Skin epidermis (tissue), 12 donors: Measurements from ENCODE around the gene TTLL11.
A peak's percentile ranks its signal among the peaks of the same experiment; 100 is the strongest.
"Not testable (repeated sequence)": the region's sequence is repeated elsewhere in the genome, so short reads cannot be mapped to it uniquely, and the experiment has no call there.

ENCODE experiments used
- H3K27ac ChIP-seq, 21 experiments: fragments of 200-600 bp; sonication (generic) in 11 of 21; one replicate each; pipeline ENCODE4 v1.5.0; 2020; ENCODE audit warnings: mild to moderate bottlenecking in 3 of 21, inconsistent platforms in 2 of 21, moderate library complexity in 2 of 21
- H3K4me3 ChIP-seq, 7 experiments: fragments of 200-600 bp; sonication (generic) in 2 of 7; one replicate each; pipeline ENCODE4 v1.5.0; 2020; ENCODE audit warnings: inconsistent platforms in 2 of 7, mild to moderate bottlenecking in 2 of 7, moderate library complexity in 1 of 7

TTLL11 gene

GRCh38 chr9:121985792-121986494 is 107.2 kb downstream of the TTLL11 start:
- Histone ChIP-seq H3K4me3 (no peak overlapping the region), H3K27ac (peak overlapping the region in 9 of 21 experiments; percentile 15 to 71 (median 31))

- peak overlapping the region in 8 of 21 experiments; percentile 0 to 71 (median 45) for H3K27ac ChIP-seq
- no peak overlapping the region for H3K4me3 ChIP-seq
Measured at GRCh38 chr9:121984726-121985402, 108.2 kb downstream of the TTLL11 start.

GRCh38 chr9:121983736-121984135 is 109.4 kb downstream of the TTLL11 start:
- H3K27ac ChIP-seq, result peak overlapping the region in 8 of 21 experiments; percentile 6 to 71 (median 45)
- H3K4me3 ChIP-seq, result no peak overlapping the region

- H3K27ac ChIP-seq, result no peak overlapping the region
- H3K4me3 ChIP-seq, result no peak overlapping the region
Measured at GRCh38 chr9:121981118-121981883, 111.8 kb downstream of the TTLL11 start.

GRCh38 chr9:121980665-121981064 is 112.4 kb downstream of the TTLL11 start:
- not testable (repeated sequence) for H3K4me3 ChIP-seq, H3K27ac ChIP-seq

- Histone ChIP-seq H3K27ac (no peak overlapping the region), H3K4me3 (no peak overlapping the region)
Measured at GRCh38 chr9:121979736-121980135, 113.4 kb downstream of the TTLL11 start.

DNA sequence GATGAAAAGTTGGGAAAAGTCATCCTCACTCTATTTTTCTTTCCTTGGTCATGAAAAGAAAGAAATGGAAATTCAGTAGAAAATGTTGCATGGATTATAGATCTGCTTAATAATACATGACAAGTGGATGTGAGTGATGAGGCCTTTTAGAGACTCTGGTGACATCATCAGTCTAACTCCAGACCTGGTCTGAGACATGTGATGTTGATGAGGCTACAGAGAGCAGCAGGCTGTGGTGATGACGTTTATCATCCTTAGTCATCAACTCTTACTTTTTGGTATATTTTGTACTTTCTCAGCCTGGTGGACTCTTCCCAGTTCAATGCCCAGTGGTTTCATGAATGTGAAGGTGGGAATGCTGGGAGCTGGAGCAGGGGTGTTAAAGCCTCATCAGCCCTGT is 116.4 kb downstream of the TTLL11 start:
- Histone ChIP-seq H3K27ac (peak overlapping the region in 6 of 21 experiments; percentile 16 to 69 (median 52)), H3K4me3 (no peak overlapping the region)

GRCh38 chr9:121975801-121976277 is 117.3 kb downstream of the TTLL11 start:
- H3K27ac ChIP-seq, result peak overlapping the region in 13 of 21 experiments; percentile 16 to 77 (median 46)
- H3K4me3 ChIP-seq, result no peak overlapping the region

- Histone ChIP-seq H3K4me3 (no peak overlapping the region), H3K27ac (peak overlapping the region in 1 of 21 experiments; percentile 77)
Measured at GRCh38 chr9:121974421-121974820, 118.7 kb downstream of the TTLL11 start.

DNA sequence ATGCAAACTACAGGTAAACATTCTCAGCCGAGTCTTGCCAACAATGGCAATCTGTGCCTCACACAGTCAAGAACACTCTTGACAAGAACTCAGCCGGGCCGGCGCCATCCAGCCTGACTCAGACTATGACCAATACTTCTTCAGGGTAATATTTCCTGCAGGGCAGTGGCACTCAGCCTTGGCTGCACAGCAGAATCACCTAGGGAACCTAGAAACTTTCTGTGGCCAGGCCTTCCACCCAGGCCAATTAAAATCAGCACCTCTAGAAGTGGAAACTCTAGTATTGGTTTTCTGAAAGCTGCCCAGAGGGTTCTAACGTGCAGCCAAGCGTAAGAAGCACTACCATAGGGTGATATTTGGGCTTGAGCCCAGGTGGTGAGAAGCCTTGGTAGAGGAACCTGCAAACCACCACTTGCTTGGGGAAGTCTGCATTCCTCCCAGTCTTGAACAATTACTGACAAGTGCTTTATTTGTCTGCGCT is 120.6 kb downstream of the TTLL11 start:
- no peak overlapping the region for H3K27ac ChIP-seq

GRCh38 chr9:121968056-121968455 is 125.1 kb downstream of the TTLL11 start:
- H3K4me3 ChIP-seq, result no peak overlapping the region
- H3K27ac ChIP-seq, result no peak overlapping the region

More for the DNA sequence above, 120.6 kb downstream of the TTLL11 start:
- no peak overlapping the region for H3K4me3 ChIP-seq

- H3K27ac ChIP-seq, result no peak overlapping the region
- no peak overlapping the region for H3K4me3 ChIP-seq
Measured at GRCh38 chr9:121966706-121967105, 126.4 kb downstream of the TTLL11 start.

DNA sequence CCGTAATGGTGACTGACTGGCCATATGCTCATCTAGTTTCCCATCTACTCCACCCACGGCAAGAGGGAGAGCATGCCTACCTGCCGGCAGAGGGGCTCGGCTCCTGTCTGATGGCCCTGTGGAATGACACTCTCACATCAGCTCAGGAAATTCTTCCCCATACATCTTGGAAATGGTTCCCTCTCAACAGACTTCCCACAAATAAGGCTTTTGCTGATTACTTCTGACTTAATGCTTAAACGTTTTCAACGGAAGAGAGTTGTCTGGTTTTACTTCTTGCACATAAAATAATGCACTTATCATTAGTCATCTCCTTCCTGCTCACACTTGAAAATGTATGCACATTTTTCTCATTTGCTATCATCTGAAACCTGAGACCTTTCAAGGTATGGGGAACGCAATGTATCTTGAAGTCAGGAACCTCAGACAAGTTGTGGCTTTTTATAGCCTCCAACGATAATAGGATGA is 129.5 kb downstream of the TTLL11 start:
- Histone ChIP-seq H3K27ac (no peak overlapping the region), H3K4me3 (no peak overlapping the region)

DNA sequence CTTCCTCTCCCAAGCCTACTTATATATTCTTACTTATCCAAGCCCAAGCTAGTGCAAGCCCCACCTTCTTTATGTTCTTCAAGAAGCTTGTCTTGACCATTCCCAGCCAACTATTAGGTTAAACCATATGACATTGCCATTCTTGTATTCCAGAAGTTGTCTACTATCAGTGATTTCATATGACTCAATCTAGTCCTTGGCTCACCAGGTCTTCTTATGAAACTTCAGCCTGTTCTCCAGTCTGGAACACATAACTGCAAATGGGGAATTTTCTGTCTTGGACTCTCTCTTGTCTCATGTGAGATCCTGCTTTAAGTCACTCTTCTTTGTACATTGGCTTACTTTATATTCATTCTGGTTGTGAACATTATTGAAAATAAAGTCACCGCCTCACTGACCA is 130.7 kb downstream of the TTLL11 start:
- no peak overlapping the region for H3K27ac ChIP-seq

DNA sequence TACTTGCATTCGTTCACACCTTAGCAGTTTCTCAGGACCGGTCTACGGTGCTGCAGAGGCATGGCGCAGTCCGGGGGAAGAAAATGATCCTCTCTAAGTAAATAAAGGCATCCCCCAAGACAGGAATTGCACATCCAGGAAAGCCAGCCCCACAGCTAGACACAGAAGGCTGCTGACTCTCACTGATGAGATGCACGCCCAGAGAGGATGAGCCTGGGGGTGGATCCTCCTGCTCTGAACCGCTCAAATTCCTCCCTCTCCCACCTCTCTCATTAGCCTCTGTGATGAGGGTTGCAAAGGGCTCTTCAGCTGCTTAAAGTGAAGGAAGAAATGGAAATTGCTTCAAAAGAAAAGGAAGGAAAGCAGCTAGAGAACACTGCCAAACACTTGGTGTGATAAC is 132.4 kb downstream of the TTLL11 start:
- Histone ChIP-seq H3K27ac (no peak overlapping the region), H3K4me3 (no peak overlapping the region)

More for the DNA sequence above, 130.7 kb downstream of the TTLL11 start:
- H3K4me3 ChIP-seq, result no peak overlapping the region

DNA sequence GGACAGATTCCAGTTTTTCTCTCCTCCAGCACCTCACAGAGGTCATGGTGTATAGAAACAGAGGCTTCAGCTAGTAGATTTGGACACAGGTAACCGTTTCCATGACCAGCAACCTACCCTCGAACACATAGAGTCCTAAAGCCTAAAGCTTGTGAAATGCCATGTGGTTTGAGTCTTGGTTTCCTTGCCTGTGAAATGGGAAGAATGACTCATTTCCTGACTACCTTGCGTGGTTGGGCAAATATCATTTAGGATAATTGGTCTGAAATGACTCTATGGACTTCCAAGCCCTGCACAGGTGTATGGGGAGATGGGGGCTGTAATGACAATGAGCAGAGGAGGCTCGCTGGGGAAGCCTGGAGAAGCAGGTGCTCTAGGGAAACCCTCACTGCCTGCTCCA is 134.6 kb downstream of the TTLL11 start:
- Histone ChIP-seq H3K27ac (no peak overlapping the region), H3K4me3 (no peak overlapping the region)

- Histone ChIP-seq H3K4me3 (no peak overlapping the region), H3K27ac (no peak overlapping the region)
Measured at GRCh38 chr9:121956808-121957207, 136.3 kb downstream of the TTLL11 start.

DNA sequence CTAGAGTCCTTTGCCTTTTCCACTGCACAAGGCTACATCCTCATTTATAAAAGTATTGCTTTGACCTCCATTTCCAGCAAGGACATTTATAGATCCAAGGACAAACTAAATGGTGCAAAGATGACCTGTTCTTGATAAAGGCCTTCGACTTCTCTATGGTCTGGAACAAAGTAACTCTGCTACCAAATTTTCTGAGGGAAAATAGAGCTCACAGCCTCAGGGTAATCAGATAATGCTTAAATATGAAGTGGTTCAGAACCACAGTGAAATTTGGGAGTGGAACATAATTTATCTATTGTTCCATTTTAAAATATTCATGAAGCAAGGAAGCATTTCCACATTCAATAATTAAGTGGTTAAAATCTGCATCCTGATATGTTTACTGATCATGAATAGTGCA is 137.5 kb downstream of the TTLL11 start:
- H3K27ac ChIP-seq, result no peak overlapping the region

GRCh38 chr9:121954477-121955140 is 138.5 kb downstream of the TTLL11 start:
- H3K27ac ChIP-seq, result peak overlapping the region in 1 of 21 experiments; percentile 20

More for the DNA sequence above, 137.5 kb downstream of the TTLL11 start:
- no peak overlapping the region for H3K4me3 ChIP-seq

More at GRCh38 chr9:121954477-121955140, 138.5 kb downstream of the TTLL11 start:
- H3K4me3 ChIP-seq, result no peak overlapping the region
